Tibial nerve (tissue), 4 donors: ENCODE data around the gene ZNF410. TPM values are rescaled to one million over a fixed set of nuclear protein-coding genes. Genes with fewer than 3 reads are reported as not detected.
A peak's percentile ranks its signal among the peaks of the same experiment; 100 is the strongest.

Experiments
- DNase-seq, 2 donors: peaks; one replicate each; pipeline ENCODE4 v3.0.0-alpha.2; 2019; ENCODE audit warnings: low spot score in 2 of 2
- H3K27ac ChIP-seq, 4 donors: fragments of 200-600 bp; sonication (generic) in 3 of 4; one replicate each; pipeline ENCODE4 v1.5.1; 2017 to 2019; ENCODE audit warnings: mild to moderate bottlenecking in 1 of 4
- H3K27me3 ChIP-seq, 2 donors: fragments of 200-600 bp; sonication (generic) in 1 of 2; one replicate each; pipeline versions ENCODE4 v1.5.1 to v1.6.0; 2017 to 2019
- H3K36me3 ChIP-seq, 3 donors: fragments of 200-600 bp; sonication (generic); one replicate each; pipeline ENCODE4 v1.5.1; 2018 to 2019
- H3K4me1 ChIP-seq, 4 donors: fragments of 200-600 bp; sonication (generic) in 3 of 4; one replicate each; pipeline ENCODE4 v1.5.1; 2017 to 2019
- H3K4me3 ChIP-seq, 4 donors: fragments of 200-600 bp; sonication (generic) in 3 of 4; one replicate each; pipeline ENCODE4 v1.5.1; 2017 to 2019; ENCODE audit warnings: mild to moderate bottlenecking in 1 of 4, moderate library complexity in 1 of 4
- H3K9me3 ChIP-seq, 4 donors: fragments of 200-600 bp; sonication (generic) in 3 of 4; one replicate each; pipeline ENCODE4 v1.5.1; 2017 to 2019
- EP300 ChIP-seq, 2 donors: sonication (generic); formaldehyde crosslinking; IDR thresholded peaks; one replicate each; pipeline ENCODE4 v1.6.1; 2017; ENCODE audit warnings: antibody characterized with exemption in 2 of 2, mild to moderate bottlenecking in 1 of 2
- POLR2A ChIP-seq, 2 donors: fragments of 450-650 bp; IDR thresholded peaks; one replicate each; pipeline ENCODE4 v1.6.1; 2017; ENCODE audit warnings: antibody characterized with exemption in 2 of 2, mild to moderate bottlenecking in 2 of 2, moderate library complexity in 2 of 2
- WGBS, 2 donors: methylation state at CpG; one replicate each; pipeline ENCODE4 v1.1.5; 2018; 5-methylcytosine and 5-hydroxymethylcytosine counted together
- total RNA-seq, 4 donors: library from RNA; depleted of rRNA; stranded (reverse); fragments of >200 nt; gene quantifications; one replicate each; pipeline ENCODE4 v1.1.0, GENCODE V29; 2016
- TF ChIP-seq, protein P1 (sequence below), 5 experiments: fragments of 200-600 bp in 3 of 5; fragments of 450-650 bp in 2 of 5; sonication (generic) in 3 of 5; IDR thresholded peaks; one replicate each; pipeline ENCODE4 v1.5.1; 2016 to 2019; ENCODE audit warnings: antibody characterized with exemption in 5 of 5, mild to moderate bottlenecking in 3 of 5, moderate library complexity in 2 of 5

The ZNF410 gene
- total RNA-seq, 4 donors from 2014 or later: 42.0 to 49.8 (median 46.8) TPM

DNA sequence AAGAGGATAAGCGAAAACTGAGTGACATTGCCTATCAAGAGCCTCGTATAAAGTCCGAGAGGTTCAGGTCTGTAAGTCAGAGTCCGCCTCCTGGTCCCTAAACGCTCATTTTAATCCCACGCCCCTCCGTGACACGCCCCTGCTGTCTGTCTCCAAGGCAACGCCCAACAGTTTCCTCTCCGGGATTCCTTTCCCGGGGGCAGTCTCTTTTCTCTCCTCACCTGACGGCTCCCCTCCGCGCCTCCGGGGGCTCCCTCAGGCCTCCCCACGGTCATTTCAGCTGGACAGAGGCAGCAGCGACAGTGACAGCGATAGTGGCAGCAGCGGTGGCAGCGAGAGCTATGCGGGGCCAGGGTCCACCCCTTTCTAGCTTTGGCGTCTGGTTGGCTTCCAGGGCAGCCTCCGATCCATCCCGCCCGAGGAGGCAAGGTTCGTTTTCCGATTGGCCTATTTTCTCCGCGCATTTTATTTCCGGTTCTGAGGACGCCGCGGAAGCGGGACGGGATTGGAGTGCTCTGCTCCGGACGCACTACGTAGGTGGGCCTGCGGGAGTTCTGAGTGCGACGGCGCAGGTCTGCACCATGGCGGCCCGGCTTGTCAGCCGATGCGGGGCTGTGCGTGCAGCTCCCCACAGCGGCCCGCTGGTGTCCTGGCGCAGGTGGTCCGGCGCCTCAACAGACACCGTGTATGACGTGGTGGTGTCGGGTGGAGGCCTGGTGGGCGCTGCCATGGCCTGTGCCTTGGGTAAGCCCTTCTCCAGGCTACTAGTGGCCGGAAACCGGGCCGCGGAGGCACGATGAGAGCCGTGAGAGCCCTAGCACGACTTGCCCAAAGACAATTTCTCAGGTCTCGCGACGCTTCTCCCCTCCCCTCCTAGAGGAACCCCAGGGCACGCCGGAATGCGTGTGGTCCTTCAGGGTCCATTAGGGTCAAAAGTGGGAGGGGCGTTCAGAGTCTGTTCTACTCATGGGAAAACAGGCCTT lies 63.4 kb downstream of the ZNF410 start, which contains the start of the genes COQ6 and FAM161B:
TSS of gene COQ6 (plus strand) at position 551 of the 983 bp plus-strand sequence. CDS start at position 582, 31 bp downstream.
TSS of gene FAM161B (minus strand) at position 343 of the 983 bp plus-strand sequence. CDS start at position 275, 68 bp downstream.
- Histone ChIP-seq H3K4me3 (peak within 1 kb of the TSS; percentile 53 to 96 (median 77)), H3K4me1 (peaks cover 0 to 38% (median 10%) of the 10 kb centered on the region in 4 donors), H3K36me3 (peaks cover 0 to 36% (median 0%) of the 10 kb centered on the region in 3 donors), H3K27ac (peak within 1 kb of the TSS; percentile 62 to 92 (median 88)), H3K27me3 (no peaks in the 10 kb centered on the region), H3K9me3 (no peaks in the 10 kb centered on the region)
- TF ChIP-seq, protein P1, sequence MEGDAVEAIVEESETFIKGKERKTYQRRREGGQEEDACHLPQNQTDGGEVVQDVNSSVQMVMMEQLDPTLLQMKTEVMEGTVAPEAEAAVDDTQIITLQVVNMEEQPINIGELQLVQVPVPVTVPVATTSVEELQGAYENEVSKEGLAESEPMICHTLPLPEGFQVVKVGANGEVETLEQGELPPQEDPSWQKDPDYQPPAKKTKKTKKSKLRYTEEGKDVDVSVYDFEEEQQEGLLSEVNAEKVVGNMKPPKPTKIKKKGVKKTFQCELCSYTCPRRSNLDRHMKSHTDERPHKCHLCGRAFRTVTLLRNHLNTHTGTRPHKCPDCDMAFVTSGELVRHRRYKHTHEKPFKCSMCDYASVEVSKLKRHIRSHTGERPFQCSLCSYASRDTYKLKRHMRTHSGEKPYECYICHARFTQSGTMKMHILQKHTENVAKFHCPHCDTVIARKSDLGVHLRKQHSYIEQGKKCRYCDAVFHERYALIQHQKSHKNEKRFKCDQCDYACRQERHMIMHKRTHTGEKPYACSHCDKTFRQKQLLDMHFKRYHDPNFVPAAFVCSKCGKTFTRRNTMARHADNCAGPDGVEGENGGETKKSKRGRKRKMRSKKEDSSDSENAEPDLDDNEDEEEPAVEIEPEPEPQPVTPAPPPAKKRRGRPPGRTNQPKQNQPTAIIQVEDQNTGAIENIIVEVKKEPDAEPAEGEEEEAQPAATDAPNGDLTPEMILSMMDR (IDR thresholded peaks at IDR 0.05): peak in 3 of 5 experiments; percentile 5 to 60 (median 39)
- TF ChIP-seq POLR2A (IDR thresholded peaks at IDR 0.05) (peak; percentile 51 to 73), EP300 (IDR thresholded peaks at IDR 0.05) (peak; percentile 79 to 91)
- DNase-seq: peak; percentile 83 to 89
- WGBS, 2 donors: 0 to 1% methylated on average over 42 to 55 of the region's 70 CpGs

DNA sequence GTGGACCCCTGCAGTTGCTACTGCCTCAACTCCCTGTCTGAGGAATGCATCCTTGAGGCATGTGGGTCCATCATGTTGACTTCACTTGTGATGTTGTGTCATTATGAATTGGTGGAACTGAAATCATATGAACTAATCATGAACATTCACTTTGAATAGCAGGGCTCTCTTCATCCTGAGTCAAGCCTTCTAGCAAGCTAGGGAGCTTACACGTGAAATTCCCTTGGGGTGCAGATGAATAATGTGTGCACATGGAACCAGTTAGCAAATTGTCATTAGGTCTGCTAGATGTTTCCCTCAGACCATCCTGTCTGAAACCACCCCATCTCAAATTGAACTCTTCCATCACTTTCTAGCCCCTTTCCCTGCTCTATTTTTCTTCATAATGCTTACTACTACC lies 67.1 kb downstream of the ZNF410 start:
- Histone ChIP-seq H3K27me3 (no peaks in the 10 kb centered on the region), H3K9me3 (no peaks in the 10 kb centered on the region), H3K4me1 (peaks cover 0 to 34% (median 10%) of the 10 kb centered on the region in 4 donors), H3K4me3 (no peak overlapping the region), H3K27ac (no peak overlapping the region), H3K36me3 (peaks cover 3 to 54% (median 12%) of the 10 kb centered on the region in 3 donors)
- WGBS, 2 donors: 65 to 71% methylated on average over 1 of the region's 1 CpG
- no peak for TF ChIP-seq POLR2A (IDR thresholded peaks at IDR 0.05)
- no peak for TF ChIP-seq EP300 (IDR thresholded peaks at IDR 0.05)
- TF ChIP-seq, protein P1 (IDR thresholded peaks at IDR 0.05): no peak
- no peak for DNase-seq

DNA sequence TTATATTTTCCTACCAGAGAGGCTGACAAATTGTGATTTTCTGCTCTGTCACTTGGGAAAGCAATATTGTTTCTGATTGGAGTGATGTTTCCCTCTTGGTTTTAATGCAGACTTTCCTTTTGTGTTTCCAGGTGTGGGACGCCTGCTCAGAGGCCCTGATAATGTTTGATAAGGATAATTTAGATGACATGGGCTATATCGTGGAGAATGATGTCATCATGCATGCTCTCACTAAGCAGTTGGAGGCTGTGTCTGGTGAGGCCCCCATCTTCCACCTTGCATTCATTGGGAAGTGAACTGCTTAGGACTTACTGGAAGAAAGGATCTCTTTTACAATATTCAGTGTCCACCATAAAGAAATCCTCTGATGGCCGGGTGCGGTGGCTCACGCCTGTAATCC lies 69.0 kb downstream of the ZNF410 start:
- peaks cover 0 to 24% (median 8%) of the 10 kb centered on the region in 4 donors for H3K4me1 ChIP-seq
- H3K36me3 ChIP-seq: peaks cover 5 to 74% (median 19%) of the 10 kb centered on the region in 3 donors
- no peak for DNase-seq
- no peak overlapping the region for H3K4me3 ChIP-seq
- WGBS, 2 donors: 92 to 94% methylated on average over 5 of the region's 5 CpGs
- H3K27me3 ChIP-seq: no peaks in the 10 kb centered on the region
- H3K27ac ChIP-seq: no peak overlapping the region
- no peaks in the 10 kb centered on the region for H3K9me3 ChIP-seq
- TF ChIP-seq POLR2A (IDR thresholded peaks at IDR 0.05) (no peak), EP300 (IDR thresholded peaks at IDR 0.05) (no peak)
- TF ChIP-seq, protein P1 (IDR thresholded peaks at IDR 0.05): no peak

DNA sequence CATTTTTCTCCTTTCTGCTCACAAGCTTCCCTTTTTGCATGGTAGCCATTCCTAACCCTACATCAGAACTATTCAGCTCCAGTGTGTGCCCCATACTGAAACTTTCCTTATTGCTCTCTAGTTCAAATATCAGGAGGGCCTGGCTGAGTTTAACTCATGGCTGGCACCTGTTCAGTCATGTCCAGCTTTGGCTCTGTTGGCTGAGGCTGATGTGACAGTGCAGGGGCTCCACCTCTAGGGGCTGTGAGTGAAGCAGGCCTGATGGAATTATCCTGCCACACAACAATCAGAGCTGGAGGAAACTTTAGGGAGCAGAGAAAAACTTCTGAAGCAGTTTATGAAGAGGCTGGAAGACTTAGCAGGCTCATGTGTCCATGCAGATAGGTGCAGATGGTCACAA lies 71.9 kb downstream of the ZNF410 start:
- H3K27me3 ChIP-seq: no peaks in the 10 kb centered on the region

More for the DNA sequence above, 71.9 kb downstream of the ZNF410 start:
- no peak for DNase-seq
- TF ChIP-seq EP300 (IDR thresholded peaks at IDR 0.05): no peak
- TF ChIP-seq, protein P1 (IDR thresholded peaks at IDR 0.05): no peak
- TF ChIP-seq POLR2A (IDR thresholded peaks at IDR 0.05): no peak
- Histone ChIP-seq H3K27ac (no peak overlapping the region), H3K36me3 (peaks cover 5 to 98% (median 35%) of the 10 kb centered on the region in 3 donors), H3K4me3 (no peak overlapping the region), H3K4me1 (no peaks in the 10 kb centered on the region), H3K9me3 (no peaks in the 10 kb centered on the region)
